A549 (cell line): ENCODE measurements around the gene MRPS22.
A peak's percentile ranks its signal among the peaks of the same experiment; 100 is the strongest.

ENCODE experiments used
- CBX8 ChIP-seq: fragments of 200-600 bp; sonication (generic); IDR thresholded peaks from 2 replicates; pipeline ENCODE4 v1.6.1; 2016
- CEBPB ChIP-seq, 2 experiments: fragments of >200 bp in 1 of 2; sonication (Bioruptor Twin) in 1 of 2; formaldehyde crosslinking in 1 of 2; IDR thresholded peaks; 2 replicates each; pipeline ENCODE4 v1.6.1; 2012 to 2016
- EP300 ChIP-seq, 2 experiments: fragments of >200 bp; sonication (Bioruptor Twin); formaldehyde crosslinking; IDR thresholded peaks; 2 replicates in 1 of 2; 3 replicates in 1 of 2; pipeline ENCODE4 v1.6.1; 2016 to 2017
- ESRRA ChIP-seq: fragments of 150-350 bp; IDR thresholded peaks from 2 replicates; pipeline ENCODE4 v1.6.1; 2014; ENCODE audit warnings: mild to moderate bottlenecking, low read length, borderline replicate concordance
- HOXA7 ChIP-seq: fragments of 250-450 bp; sonication (Bioruptor Pico); IDR thresholded peaks from 2 replicates; pipeline ENCODE4 v1.5.0; 2020; ENCODE audit warnings: mild to moderate bottlenecking, moderate library complexity
- POLR2A ChIP-seq: IDR thresholded peaks from 2 replicates; pipeline ENCODE4 v1.6.1; 2012; ENCODE audit warnings: mild to moderate bottlenecking, low read length
- POLR2AphosphoS2 ChIP-seq: conservative IDR thresholded peaks from 2 replicates; pipeline ENCODE4 v1.6.1; 2012; ENCODE audit warnings: low read length, improper control_type of control experiment, inconsistent platforms
- RARB ChIP-seq: fragments of 250-450 bp; sonication (Bioruptor Pico); IDR thresholded peaks from 2 replicates; pipeline ENCODE4 v1.8.0; 2021; ENCODE audit warnings: mild to moderate bottlenecking, moderate library complexity
- RCOR1 ChIP-seq: fragments of 150-350 bp; IDR thresholded peaks from 2 replicates; pipeline ENCODE4 v1.6.1; 2014; ENCODE audit warnings: antibody characterized with exemption, low read length, low read depth
- SMC3 ChIP-seq: fragments of >200 bp; sonication (Bioruptor Twin); formaldehyde crosslinking; IDR thresholded peaks from 3 replicates; pipeline ENCODE4 v1.6.1; 2018; ENCODE audit warnings: inconsistent platforms
- TF ChIP-seq, protein P1 (sequence below): fragments of >200 bp; sonication (Bioruptor Twin); formaldehyde crosslinking; IDR thresholded peaks from 3 replicates; pipeline ENCODE4 v1.5.1; 2016

DNA sequence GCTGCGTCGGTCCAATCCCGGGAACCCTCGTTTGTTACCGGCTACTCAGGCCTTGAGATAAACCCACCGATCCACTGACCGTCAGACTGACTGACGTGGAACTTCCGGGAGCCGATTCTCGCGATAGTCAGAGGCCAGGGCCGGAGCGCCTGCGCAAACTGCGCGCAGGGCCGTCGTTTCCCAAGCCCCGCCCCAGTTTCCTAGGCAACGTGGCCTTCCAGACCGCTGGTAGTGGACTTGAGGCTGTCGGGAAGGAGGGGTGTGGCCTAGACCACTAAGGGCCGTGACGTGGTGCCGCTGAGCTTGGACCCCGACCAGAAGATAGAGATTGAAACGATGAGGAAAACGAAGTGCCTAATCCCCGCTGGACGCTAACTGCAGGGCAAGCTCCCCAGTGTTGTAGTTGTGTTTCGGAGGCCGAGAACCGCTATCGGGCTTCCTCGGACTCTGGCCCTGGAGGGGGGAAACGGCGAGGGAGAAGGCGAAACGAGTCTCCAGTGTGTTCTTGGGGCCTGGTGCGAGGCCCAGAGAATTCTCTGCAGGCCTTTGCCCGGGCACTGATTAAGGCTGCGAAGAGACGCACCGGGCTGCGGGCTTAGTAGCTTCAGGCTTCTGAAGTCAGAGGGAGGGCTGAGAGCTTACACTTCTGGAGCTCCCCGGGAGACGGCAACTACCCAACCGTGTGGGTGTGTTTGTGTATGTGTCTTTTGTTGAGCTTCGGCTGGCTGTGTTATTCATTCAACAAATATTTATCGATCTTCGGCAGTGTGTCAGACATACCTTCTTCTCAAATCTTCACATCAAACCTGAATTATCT lies 45.9 kb downstream of the MRPS22 start, which contains the start of gene COPB2:
- TF ChIP-seq, protein P1, sequence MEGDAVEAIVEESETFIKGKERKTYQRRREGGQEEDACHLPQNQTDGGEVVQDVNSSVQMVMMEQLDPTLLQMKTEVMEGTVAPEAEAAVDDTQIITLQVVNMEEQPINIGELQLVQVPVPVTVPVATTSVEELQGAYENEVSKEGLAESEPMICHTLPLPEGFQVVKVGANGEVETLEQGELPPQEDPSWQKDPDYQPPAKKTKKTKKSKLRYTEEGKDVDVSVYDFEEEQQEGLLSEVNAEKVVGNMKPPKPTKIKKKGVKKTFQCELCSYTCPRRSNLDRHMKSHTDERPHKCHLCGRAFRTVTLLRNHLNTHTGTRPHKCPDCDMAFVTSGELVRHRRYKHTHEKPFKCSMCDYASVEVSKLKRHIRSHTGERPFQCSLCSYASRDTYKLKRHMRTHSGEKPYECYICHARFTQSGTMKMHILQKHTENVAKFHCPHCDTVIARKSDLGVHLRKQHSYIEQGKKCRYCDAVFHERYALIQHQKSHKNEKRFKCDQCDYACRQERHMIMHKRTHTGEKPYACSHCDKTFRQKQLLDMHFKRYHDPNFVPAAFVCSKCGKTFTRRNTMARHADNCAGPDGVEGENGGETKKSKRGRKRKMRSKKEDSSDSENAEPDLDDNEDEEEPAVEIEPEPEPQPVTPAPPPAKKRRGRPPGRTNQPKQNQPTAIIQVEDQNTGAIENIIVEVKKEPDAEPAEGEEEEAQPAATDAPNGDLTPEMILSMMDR = no peak
- TF ChIP-seq RARB (CRISPR knock-in tag) (no peak), EP300 (IDR thresholded peaks at IDR 0.05) (no peak), ESRRA (no peak), SMC3 (no peak), CBX8 (no peak), HOXA7 (CRISPR knock-in tag) (no peak), RCOR1 (no peak), POLR2AphosphoS2 (no peak), CEBPB (IDR thresholded peaks at IDR 0.05) (no peak), POLR2A (peak; percentile 43)
